NCI-H460 (cell line): ENCODE data around the gene RBM46. TPM values are rescaled to one million over a fixed set of nuclear protein-coding genes. Genes with fewer than 3 reads are reported as not detected.

Source experiments
- DNase-seq: peaks from one replicate; pipeline ENCODE4 v3.0.0-alpha.2; 2016; ENCODE audit warnings: low read depth; ENCODE audit errors: extremely low read depth
- polyA plus RNA-seq: library from polyadenylated mRNA; depleted of rRNA; stranded (reverse); fragments of >200 nt; gene quantifications from 2 replicates; pipeline ENCODE4 v1.2.3, GENCODE V29; 2014; cell fraction: nucleus; rRNA removed
- total RNA-seq: library from RNA; depleted of rRNA; stranded (reverse); fragments of >200 nt; shearing (Covaris generic); gene quantifications from 2 replicates; pipeline ENCODE4 v1.2.3, GENCODE V29; 2014; rRNA removed

Gene RBM46, protein sequence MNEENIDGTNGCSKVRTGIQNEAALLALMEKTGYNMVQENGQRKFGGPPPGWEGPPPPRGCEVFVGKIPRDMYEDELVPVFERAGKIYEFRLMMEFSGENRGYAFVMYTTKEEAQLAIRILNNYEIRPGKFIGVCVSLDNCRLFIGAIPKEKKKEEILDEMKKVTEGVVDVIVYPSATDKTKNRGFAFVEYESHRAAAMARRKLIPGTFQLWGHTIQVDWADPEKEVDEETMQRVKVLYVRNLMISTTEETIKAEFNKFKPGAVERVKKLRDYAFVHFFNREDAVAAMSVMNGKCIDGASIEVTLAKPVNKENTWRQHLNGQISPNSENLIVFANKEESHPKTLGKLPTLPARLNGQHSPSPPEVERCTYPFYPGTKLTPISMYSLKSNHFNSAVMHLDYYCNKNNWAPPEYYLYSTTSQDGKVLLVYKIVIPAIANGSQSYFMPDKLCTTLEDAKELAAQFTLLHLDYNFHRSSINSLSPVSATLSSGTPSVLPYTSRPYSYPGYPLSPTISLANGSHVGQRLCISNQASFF
- not detected in 2 replicates for total RNA-seq
- 0.06 TPM in 1 of 2 replicates, not detected in the other for polyA plus RNA-seq

DNA sequence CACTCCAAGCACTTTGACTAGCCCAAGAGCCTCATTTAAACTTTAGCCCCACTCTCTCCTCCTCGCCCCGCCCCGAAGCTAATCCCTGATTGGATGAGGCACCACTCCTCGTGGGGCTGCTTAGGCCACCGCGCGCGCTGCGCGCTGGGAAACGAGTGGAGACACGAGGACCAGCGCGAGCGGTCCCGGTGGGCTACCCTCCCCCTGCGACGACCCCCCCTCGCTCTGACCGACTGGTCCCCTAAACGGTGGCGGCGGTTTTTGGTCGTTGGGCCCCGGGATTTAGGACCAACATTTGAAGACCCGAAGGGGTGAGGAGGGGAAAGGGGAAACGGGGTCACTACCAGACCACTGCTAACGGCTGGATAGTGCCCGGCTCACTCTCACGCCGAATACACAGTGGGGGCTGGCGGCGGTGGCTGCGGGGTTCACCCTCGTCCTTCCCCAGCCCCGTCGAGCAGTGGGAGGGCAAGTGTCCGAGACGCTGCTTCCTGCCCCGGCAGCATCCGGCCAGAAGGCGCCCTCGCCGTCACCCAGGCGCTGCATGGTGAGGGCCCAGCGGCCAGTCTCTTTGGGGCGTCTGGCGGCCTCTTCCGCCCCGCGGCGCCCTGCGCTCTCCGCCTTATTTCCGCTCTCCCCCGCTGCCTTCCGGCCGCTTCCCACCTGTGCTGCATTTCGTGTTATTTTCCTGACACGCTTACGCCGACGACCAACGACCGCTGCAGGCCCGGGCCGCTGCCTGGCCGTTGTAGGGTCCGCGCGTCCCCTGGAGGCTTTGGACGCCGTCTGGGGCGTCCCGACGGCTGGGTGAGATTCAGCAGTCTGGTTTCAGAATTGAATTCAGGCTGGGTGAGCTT lies at the start of gene RBM46:
Gene RBM46, plus strand, starts transcription at position 147 of the 857 bp plus-strand sequence. CDS start 15,481 bp downstream, outside the sequence.
- no peak for DNase-seq

DNA sequence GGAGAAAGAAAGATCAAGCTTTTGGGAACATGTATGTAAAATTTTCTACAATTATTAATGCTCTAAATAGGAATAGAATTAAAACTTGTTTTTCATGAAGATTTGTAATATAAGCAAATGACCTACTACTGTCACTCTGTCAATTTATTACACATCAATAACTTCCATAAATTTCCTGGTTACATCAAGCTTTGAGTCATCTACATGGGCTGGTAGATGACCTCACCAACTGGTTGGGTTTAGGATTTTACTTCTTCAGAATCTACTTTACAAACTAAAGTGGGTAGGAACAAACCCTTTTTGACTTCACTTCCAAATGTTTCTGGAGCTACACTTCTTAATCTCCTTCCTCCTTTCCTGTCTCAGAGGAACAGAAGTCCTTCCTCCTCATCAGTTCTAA lies 49.3 kb upstream of the RBM46 start:
- no peak for DNase-seq

DNA sequence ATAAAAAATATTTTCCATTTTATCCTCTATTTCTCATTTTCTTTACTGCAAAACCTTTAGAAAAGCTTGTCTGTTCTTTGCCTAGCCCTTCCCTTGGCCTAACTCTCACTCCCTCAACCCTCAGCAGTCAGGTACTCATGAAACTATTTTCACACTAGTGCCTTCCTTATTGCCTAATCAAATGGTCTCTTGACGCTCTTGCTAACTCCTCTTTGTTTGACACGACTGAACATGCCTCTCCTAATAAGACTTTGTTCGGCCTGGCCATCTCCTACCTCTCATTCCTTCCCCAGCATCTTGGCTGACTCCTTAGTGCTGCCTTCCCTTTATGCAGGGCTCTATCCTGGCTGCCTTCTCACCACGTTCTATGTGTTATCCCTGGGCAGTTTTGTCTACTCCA lies 48.4 kb upstream of the RBM46 start:
- no peak for DNase-seq

DNA sequence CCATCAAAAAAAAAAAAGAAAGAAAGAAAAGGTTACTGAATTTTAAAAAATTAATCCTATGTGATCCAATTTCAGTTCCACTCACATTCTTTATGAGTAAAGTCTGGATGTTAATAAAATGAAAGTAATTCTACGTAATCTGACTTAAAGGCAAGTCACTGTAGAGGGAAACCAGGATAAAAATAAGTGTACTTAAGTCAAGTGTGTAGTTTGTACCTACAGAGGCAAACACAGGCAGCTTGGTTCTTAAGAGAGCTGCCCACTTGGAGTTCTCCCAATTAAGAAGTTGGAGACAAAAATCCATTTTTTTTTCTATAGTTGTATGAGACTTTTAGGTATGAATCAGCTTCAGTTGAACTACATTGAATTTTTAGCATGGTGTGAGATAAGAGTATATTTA lies 44.3 kb upstream of the RBM46 start:
- DNase-seq: no peak

DNA sequence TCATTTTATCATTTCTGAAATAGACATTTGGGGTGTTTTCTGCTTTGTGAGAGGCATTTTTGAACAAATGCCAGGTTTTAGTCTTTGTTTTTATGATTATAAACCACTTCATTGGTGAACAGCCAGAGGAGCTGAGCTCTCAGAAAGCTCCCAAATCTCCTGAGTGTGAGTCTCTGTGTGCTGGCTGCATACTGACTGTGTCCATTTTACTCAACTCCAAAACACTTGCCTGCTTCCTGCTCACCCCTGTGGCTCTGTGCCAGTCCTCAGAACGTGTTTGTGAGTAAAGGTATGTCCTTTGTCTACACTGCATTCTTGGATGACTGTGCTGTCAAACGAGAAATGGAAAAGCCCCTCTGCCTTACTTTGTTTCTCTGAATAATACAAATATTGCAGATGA lies 42.6 kb upstream of the RBM46 start:
- DNase-seq: no peak

DNA sequence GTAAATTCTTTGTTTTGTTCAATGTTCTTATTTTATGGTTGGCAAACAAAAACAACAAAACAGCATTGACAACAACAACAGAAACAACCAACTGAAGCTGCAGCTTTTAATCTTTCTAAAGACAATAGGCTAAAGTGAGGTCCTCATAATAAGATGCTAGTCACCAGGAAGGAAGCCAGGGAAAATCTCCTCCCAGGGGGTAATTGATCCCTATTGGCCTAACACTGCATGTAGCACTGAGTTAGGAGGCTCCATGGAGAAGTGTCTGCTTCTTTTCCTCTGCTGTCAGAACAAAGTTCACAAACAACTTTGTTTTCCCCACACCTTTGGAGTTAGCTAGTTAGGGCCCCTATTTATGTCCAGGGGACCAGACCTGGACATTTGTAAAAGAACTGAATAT lies 42.0 kb upstream of the RBM46 start:
- DNase-seq: no peak

DNA sequence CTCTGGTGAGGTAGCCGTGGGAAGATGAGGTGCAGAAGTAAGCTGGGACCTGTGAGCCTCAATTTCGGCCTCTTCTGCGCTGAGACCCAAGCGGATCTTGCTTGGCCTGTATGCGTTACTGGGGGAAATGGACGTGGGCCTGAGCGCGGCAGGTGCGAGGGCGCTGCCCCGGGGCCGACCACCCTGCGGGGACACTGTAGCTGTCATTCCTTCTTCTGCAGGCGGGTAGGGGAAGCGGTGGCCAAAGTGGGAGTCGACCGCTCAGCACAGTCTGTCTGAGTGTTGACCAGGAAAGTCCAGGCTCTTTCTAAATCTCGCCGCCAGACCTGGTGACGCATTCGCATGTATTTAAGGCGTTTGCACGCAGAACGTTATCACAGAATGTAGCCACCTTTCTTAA lies 40.6 kb upstream of the RBM46 start:
- DNase-seq: no peak

DNA sequence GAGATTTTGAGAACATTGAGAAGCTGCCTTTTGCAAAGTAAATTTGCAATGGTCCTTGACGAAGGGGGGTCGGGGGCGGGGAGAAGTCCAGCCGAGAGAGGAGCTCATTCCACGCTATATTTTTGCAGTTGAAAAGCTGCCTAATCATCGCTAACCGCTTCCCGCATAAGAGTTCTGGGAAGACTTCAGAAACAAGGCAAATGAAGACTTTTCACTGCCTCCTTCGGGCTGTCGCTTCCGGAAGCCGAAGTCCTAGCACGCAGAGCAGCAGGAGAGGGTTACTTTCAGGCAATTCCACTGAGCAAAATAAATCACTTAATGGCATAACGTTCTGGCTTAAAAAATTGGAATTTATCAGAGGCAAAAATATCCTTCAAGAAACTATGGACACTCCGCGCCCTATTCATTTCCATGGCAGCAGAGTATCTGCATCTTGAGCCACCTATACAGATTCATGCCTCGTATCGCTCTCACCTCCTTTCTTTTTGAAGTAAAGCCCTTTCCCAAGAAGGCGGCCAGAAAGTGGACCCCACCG lies 39.9 kb upstream of the RBM46 start:
- DNase-seq: no peak

DNA sequence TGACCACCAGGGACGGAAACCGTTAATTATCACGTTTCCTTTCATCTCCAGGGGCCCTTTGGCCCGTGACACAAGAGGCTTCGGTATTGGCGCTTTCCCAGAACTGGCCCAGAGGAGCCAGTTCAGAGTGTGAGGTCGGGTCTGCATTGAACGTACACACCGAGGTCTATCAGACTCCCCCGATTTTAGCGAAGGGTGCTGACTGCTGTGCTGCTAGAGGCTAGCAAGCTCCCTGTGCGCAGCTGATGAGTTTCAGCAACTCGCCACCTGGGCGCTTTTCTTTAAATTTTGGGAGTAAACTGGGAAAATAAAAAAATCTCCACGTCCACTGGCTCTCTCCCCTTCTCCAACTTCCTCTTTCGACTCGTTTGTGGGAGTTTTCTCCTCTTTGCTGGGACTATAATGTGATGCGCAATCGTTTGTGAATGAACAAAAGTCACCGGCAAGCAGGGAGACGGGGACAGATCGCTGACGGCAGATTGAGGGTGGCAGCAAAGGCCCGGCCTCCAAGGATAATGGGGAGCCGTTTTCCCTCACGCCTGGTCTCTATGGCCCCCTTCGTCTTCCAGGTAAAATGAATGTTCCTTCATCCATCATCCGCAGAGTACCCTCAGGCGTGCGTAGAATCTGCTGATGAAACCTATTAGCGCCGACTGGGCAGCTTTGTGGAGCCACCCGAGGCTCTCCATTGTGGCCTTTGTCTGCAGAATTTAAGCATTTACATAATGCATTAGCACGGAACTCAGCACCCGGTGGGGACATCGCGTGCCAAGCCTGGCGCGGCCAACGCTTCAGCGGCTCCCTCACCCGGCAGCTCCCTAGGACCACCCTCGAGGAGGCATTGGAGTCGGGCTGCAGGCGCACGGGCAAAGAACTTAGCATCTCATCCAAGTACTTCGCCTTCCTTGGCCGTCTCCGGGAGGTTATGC lies 38.9 kb upstream of the RBM46 start:
- no peak for DNase-seq

DNA sequence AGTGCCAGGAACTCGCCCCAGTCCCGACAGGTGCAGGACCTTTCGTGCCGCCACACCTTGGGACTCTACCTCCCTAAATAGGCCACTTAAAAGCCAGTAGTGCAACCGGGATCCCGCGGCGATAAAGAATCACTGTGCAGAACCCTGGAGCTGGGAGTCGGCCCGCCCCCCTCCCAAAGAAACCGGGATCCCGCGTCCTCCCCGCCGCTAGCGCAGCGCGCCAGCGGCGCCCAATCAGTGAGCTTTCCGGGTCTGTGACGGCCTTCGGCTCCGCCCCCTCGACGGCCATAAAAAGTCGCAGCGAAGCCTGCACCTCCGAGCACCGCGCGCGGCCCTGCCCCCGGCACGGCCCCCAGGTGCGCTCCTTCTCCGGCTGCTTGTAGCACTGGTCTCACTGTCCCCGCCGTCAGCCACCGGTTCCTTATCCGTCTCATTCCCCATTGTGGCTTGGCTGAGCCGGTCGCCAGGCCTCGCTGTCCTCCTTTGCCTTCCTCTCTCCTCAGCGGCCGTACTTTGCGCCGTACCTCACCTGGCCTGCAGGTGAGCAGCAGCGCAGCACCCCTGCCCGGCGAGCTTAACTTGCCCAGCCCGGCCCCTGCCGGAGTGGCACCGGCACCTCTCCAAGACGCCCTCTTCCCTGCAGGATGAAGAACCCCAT lies 37.3 kb upstream of the RBM46 start, which contains the start of gene LRAT:
Gene LRAT, plus strand, starts transcription at position 318 of the 658 bp plus-strand sequence. Its CDS starts 327 bp downstream, at position 645.
- DNase-seq: peak; percentile 41

DNA sequence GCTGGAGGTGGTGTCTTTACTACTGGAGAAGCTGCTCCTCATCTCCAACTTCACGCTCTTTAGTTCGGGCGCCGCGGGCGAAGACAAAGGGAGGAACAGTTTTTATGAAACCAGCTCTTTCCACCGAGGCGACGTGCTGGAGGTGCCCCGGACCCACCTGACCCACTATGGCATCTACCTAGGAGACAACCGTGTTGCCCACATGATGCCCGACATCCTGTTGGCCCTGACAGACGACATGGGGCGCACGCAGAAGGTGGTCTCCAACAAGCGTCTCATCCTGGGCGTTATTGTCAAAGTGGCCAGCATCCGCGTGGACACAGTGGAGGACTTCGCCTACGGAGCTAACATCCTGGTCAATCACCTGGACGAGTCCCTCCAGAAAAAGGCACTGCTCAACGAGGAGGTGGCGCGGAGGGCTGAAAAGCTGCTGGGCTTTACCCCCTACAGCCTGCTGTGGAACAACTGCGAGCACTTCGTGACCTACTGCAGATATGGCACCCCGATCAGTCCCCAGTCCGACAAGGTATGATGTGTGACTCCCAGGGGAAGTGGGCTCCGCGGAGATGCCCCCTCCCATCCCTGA lies 36.6 kb upstream of the RBM46 start:
- DNase-seq: no peak

DNA sequence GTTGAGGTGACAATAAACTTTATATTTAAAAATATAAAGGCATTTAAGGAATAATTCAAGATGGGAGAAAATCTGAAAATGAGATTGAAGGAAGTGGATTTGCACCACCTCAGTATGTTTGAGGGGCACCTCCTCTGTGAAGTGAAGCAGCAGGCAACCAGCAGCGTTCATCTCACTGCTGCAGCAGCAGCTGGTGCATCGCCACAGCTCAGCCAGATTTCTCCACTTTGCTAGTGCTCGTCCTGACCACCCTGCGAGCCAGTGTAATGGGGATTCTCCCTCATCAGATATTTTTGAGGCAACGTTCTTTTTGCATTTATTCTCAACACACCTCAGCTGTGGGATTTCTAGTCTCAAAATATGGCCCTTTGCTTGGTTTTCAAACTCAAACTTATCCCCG lies 23.4 kb upstream of the RBM46 start:
- DNase-seq: no peak

DNA sequence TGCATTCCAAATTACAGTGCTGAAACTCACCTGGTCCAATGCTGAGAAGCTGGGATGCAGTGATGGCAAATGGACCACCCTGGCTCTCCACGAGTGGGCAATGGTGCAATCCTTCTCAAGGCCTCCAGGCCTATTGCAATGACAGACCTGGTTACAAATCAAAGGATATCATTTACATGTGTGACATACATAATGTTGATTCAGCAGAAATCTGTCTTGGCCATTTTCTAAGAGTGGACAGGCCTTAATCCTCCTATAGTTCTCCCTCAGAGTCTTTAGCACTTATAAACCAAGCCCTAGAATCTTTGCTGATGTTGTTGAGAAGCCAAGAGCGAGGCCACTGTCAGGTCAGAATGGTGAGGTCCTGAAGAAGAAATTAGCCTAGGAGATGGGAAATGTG lies 20.2 kb upstream of the RBM46 start:
- no peak for DNase-seq

DNA sequence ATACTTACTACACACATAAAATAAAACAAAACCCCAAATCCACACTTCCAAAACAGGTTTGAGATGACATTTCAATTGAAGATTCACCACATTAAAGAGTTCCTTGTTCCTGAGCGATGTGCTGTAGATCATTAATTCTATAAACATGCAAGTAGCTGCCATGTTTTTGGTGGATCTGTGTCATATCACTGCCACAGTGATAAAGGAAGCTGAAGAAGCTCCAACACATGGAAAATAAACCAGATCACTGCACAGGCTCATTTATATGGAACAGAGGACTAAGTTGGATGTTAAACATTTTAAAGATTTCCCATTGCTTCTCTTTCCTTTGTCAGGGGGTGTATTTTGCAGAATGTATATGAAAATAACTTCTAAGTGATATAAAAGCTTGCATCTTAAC lies 2.8 kb upstream of the RBM46 start:
- no peak for DNase-seq

DNA sequence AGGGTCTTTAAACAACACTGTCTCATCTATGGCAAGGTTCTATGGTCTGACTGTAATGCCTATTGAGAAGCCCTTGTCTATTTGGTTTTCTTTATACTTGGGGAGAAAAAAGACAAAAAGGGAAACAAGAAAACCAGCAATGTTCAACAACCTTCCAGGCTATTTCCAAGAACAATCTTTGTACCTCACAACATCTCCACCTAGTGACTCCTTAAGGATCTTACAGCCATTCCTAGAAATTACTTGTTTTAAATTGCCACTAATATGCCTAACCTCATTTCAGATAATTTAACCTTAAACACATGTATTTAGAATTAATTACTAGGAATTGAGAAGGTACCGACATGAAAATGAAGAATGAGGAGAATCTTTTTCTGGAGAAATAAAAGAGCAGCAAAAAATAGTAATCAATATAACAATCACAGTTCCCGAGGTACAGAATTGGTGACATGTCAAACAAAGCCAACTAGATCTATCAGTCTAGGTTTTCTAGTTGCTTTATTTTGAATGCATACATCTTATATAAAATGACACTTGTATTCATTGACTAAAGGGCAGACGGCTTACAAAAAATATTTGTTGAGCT lies 1.6 kb upstream of the RBM46 start:
- peak; percentile 12 for DNase-seq

DNA sequence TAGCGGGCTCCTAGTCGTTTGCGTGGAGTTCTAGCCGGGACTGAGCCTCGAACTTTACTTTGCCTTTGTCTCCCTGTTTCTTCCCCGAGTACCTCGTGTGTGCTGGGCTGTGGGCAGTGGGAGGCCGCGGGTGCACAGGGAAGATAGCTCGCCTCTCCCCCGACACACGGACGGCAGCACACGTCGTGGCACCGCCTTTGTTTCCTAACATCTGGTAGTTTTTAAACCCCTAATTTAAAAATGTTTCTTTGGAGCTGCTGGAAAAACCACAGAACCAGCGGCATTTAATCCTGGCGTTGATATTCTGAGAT lies 866 bp downstream of the RBM46 start:
- DNase-seq: no peak

DNA sequence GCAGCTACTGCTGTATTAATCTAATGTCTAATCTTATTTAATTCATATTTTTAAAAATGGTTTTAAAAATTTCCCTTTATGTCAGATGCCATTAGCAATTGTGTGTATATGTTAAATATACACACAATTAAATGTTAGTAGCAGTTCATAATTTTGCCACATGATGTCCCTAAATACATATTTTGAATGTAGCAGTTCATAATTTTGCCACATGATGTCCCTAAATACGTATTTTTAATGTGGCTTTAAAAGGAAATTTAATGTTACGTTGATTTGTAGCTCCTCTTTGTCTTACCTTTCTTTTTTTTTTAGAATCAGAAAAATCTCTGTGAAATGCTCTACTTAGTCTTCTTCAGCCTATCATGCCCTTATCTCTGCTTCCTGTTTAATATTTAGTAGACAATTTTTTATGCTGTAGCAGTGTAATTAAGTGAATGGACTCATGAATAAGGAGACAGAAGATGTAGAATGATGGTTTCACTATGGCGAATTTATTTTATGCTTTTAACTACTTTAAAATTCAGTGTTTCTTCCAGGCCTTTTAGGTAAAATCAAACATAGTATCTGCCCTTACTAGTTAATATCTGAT lies 26.1 kb downstream of the RBM46 start:
- peak; percentile 32 for DNase-seq

DNA sequence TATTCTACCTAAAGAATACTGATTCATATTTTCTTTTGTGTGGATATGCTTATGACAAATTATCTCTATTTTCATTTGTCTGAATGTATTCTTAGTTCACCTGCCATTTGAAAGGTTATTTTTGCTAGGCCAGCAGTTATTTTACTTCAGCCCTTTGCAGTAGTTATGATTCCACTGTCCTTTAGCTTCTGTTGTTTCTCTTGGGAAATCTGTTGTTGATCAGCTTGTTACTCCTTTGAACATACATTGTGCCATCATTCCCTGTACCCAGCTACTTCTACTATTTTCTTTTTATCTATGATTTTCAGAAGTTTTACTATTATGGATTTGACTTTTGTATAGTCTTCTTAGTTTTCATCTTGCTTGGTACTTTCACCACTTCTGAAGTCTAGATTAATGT lies 37.2 kb downstream of the RBM46 start:
- no peak for DNase-seq
